Uterus (tissue), 4 donors: ENCODE data around the gene SAGE1. TPM values are rescaled to one million over a fixed set of nuclear protein-coding genes. Genes with fewer than 3 reads are reported as not detected.

Experiments
- DNase-seq, 2 donors: peaks; one replicate each; pipeline ENCODE4 v3.0.0-alpha.2; 2019 to 2020
- H3K27ac ChIP-seq, 2 donors: fragments of 200-600 bp; sonication (generic); 1 replicate in 1 of 2; 2 replicates in 1 of 2; pipeline ENCODE4 v1.5.1; 2016 to 2018
- H3K27me3 ChIP-seq, 2 donors: fragments of 200-600 bp; sonication (generic); one replicate each; pipeline ENCODE4 v1.5.1; 2018 to 2019; ENCODE audit warnings: control low read depth in 1 of 2
- H3K36me3 ChIP-seq, 2 donors: fragments of 200-600 bp; sonication (generic); one replicate each; pipeline ENCODE4 v1.5.1; 2019; ENCODE audit warnings: control low read depth in 1 of 2
- H3K4me1 ChIP-seq, 2 donors: fragments of 200-600 bp; sonication (generic); one replicate each; pipeline ENCODE4 v1.5.1; 2018 to 2019; ENCODE audit warnings: control low read depth in 1 of 2
- H3K4me3 ChIP-seq, 2 donors: fragments of 200-600 bp; sonication (generic); 1 replicate in 1 of 2; 2 replicates in 1 of 2; pipeline ENCODE4 v1.5.1; 2018 to 2019; ENCODE audit warnings: mild to moderate bottlenecking in 1 of 2
- H3K9me3 ChIP-seq, 2 donors: fragments of 200-600 bp; sonication (generic); one replicate each; pipeline ENCODE4 v1.5.1; 2019; ENCODE audit warnings: control low read depth in 1 of 2
- POLR2A ChIP-seq, 2 donors: fragments of 450-650 bp; IDR thresholded peaks; one replicate each; pipeline ENCODE4 v1.6.1; 2016; ENCODE audit warnings: antibody characterized with exemption in 2 of 2, mild to moderate bottlenecking in 1 of 2, moderate library complexity in 1 of 2
- intact Hi-C: fragments of 100-400 bp; cut with DNase I; formaldehyde crosslinking; loops from one replicate; pipeline ENCODE4 v1.15.1; 2023; ENCODE audit warnings: low total_unique reads
- total RNA-seq, 4 donors: library from RNA; depleted of rRNA in 3 of 4; stranded (reverse); fragments of >200 nt in 3 of 4; gene quantifications; one replicate each; pipeline versions ENCODE4 v1.1.0 to v1.2.4, GENCODE V29; 2014 to 2023
- TF ChIP-seq, protein P1 (sequence below), 4 experiments: fragments of 200-600 bp in 2 of 4; fragments of 450-650 bp in 2 of 4; sonication (generic) in 2 of 4; IDR thresholded peaks; one replicate each; pipeline ENCODE4 v1.5.1; 2016 to 2019; ENCODE audit warnings: antibody characterized with exemption in 4 of 4, mild to moderate bottlenecking in 2 of 4, moderate library complexity in 1 of 4
- donor health status: DM: yes; HTN: yes; CAD: no.

Gene SAGE1
- total RNA-seq, 4 donors from 2014 or later: not detected

DNA sequence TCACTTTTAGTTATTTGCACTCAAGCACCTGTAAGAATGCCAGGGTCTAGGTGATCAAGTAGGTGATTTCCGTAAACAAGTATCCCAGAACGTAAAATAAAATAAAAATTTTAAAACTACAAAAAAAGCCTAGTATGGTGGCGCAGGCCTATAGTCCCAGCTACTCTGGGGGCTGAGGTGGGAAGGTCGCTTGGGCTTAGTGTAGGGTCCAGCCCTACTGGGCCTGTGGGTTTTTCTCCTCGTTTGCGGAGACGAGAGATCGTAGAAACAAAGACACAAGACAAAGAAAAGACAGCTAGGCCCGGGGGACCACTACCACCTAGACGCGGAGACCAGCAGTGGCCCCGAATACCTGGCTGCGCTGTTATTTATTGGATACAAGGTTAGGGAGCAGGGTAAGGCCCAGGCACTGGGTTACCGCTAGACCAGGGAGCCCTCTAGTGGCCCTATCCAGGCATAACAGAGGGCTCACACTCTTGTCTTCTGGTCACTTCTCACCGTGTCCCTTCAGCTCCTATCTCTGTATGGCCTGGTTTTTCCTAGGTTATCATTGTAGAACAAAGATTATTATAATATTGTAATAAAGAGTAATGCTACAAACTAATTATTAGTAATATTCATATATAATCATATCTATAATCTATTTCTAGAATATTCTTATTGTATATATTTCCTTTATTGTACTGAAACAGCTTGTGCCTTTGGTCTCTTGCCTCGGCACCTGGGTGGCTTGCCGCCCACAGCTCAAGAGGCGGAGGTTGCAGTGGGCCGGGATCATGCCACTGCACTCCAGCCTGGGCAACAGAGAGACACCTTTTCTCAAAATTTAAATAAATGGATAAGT, 38.4 kb downstream of the SAGE1 start:
- Histone ChIP-seq H3K4me1 (no peaks in the 10 kb centered on the region), H3K27me3 (no peaks in the 10 kb centered on the region), H3K36me3 (no peaks in the 10 kb centered on the region), H3K4me3 (no peak overlapping the region), H3K27ac (no peak overlapping the region), H3K9me3 (no peaks in the 10 kb centered on the region)
- no peak for TF ChIP-seq POLR2A (IDR thresholded peaks at IDR 0.05)
- TF ChIP-seq, protein P1, sequence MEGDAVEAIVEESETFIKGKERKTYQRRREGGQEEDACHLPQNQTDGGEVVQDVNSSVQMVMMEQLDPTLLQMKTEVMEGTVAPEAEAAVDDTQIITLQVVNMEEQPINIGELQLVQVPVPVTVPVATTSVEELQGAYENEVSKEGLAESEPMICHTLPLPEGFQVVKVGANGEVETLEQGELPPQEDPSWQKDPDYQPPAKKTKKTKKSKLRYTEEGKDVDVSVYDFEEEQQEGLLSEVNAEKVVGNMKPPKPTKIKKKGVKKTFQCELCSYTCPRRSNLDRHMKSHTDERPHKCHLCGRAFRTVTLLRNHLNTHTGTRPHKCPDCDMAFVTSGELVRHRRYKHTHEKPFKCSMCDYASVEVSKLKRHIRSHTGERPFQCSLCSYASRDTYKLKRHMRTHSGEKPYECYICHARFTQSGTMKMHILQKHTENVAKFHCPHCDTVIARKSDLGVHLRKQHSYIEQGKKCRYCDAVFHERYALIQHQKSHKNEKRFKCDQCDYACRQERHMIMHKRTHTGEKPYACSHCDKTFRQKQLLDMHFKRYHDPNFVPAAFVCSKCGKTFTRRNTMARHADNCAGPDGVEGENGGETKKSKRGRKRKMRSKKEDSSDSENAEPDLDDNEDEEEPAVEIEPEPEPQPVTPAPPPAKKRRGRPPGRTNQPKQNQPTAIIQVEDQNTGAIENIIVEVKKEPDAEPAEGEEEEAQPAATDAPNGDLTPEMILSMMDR (IDR thresholded peaks at IDR 0.05): peak; percentile 35 to 56 (median 40)
- intact Hi-C loops: no loop called here
- DNase-seq: peak; percentile 17 to 26

DNA sequence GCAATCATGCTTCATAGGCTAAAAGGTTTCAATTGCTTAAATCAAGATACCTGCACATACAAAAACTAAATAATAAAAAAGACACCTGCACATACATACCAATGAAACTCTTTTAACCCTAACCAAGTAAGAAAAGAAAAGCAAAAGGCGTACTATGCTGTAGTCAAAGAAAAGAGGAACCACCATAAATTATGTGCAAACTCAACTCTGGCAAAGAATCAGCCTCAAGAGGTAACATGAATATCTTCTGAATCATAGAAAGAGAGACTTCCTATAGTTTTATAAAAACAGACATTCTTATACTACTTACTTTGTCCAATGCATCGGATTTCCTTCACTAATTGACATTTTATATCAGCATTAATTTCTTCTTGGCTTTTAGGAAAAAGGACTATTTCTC, 51.0 kb downstream of the SAGE1 start:
- H3K27me3 ChIP-seq: no peaks in the 10 kb centered on the region
- no peaks in the 10 kb centered on the region for H3K36me3 ChIP-seq
- H3K4me1 ChIP-seq: no peaks in the 10 kb centered on the region
- H3K4me3 ChIP-seq: no peak overlapping the region
- H3K9me3 ChIP-seq: no peaks in the 10 kb centered on the region
- no peak for DNase-seq
- no peak for TF ChIP-seq POLR2A (IDR thresholded peaks at IDR 0.05)
- TF ChIP-seq, protein P1 (IDR thresholded peaks at IDR 0.05): no peak
- intact Hi-C loops: no loop called here
- no peak overlapping the region for H3K27ac ChIP-seq

DNA sequence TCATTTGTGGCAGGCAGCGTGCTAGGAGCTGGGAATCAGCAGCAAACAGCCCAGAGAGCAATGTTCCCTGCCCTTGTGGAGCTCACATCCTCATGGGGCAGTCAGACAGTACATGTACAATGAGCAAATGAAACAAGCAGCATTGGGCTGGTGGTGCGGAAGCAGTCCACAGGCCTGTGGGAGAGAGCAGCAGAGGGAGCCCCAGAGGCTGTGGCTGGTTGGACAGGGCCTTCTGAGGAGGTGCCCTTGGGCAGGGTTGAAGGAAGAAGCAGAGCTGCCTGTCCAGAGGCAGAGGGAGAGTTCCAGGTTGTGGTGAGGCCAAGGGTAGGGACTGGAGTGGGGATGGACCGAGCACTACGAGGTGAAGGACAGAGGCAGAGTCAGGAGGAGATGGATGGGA, 57.8 kb downstream of the SAGE1 start:
- H3K27ac ChIP-seq: no peak overlapping the region
- no peak for DNase-seq
- H3K9me3 ChIP-seq: no peaks in the 10 kb centered on the region
- no peak overlapping the region for H3K4me3 ChIP-seq
- no peaks in the 10 kb centered on the region for H3K4me1 ChIP-seq
- intact Hi-C loops: no loop called here
- peaks cover 0 to 5% of the 10 kb centered on the region in 2 donors for H3K27me3 ChIP-seq
- no peaks in the 10 kb centered on the region for H3K36me3 ChIP-seq
- no peak for TF ChIP-seq POLR2A (IDR thresholded peaks at IDR 0.05)
- TF ChIP-seq, protein P1 (IDR thresholded peaks at IDR 0.05): no peak

Other genes with a start within 250 kb of the SAGE1 start
- not detected for gene CT45A1, start 180.1 kb upstream of the SAGE1 start, total RNA-seq
- gene CT45A3, start 125.5 kb upstream of the SAGE1 start, total RNA-seq: not detected
- not detected for gene CT45A5, start 108.2 kb upstream of the SAGE1 start, total RNA-seq
- gene CT45A6, start 90.9 kb upstream of the SAGE1 start, total RNA-seq: not detected
- gene CT45A2, start 73.7 kb upstream of the SAGE1 start, total RNA-seq: not detected
- not detected for gene CT45A7, start 56.4 kb upstream of the SAGE1 start, total RNA-seq
- not detected for gene CT45A8, start 39.2 kb upstream of the SAGE1 start, total RNA-seq
- not detected for gene CT45A9, start 21.9 kb upstream of the SAGE1 start, total RNA-seq
- not detected for gene CT45A10, start 272 bp upstream of the SAGE1 start, total RNA-seq
- 10 to 100 TPM in 3 of 4 donors, 1 to 10 TPM in 1; 5.6 to 42.6 (median 23.1) TPM for gene MMGT1, start 80.3 kb downstream of the SAGE1 start, total RNA-seq
- 10 to 100 TPM in 2 of 4 donors, 1 to 10 TPM in 2; 7.9 to 33.5 (median 13.7) TPM for gene SLC9A6, start 91.7 kb downstream of the SAGE1 start, total RNA-seq